Endothelial cell (in vitro differentiated cells): ENCODE measurements around the gene GALNT2. TPM values are rescaled to one million over a fixed set of nuclear protein-coding genes. Genes with fewer than 3 reads are reported as not detected.

Source experiments
- DNase-seq: peaks from one replicate; pipeline ENCODE4 v3.0.0; 2021; ENCODE audit warnings: low spot score
- H3K27ac Mint-ChIP-seq: one replicate; pipeline ENCODE4 v1.8.0; 2021; ENCODE audit warnings: mixed read lengths, inconsistent platforms; ENCODE audit not compliant: unreplicated experiment
- H3K27me3 Mint-ChIP-seq: one replicate; pipeline ENCODE4 v1.8.0; 2021; ENCODE audit warnings: mild to moderate bottlenecking, moderate library complexity, mixed read lengths, inconsistent platforms; ENCODE audit not compliant: unreplicated experiment
- H3K36me3 Mint-ChIP-seq: one replicate; pipeline ENCODE4 v1.8.0; 2021; ENCODE audit warnings: mild to moderate bottlenecking, low read depth, mixed read lengths, inconsistent platforms; ENCODE audit not compliant: unreplicated experiment
- H3K4me1 Mint-ChIP-seq: one replicate; pipeline ENCODE4 v1.8.0; 2021; ENCODE audit warnings: mild to moderate bottlenecking, mixed read lengths, inconsistent platforms; ENCODE audit not compliant: unreplicated experiment
- H3K4me3 Mint-ChIP-seq: one replicate; pipeline ENCODE4 v1.8.0; 2021; ENCODE audit warnings: mild to moderate bottlenecking, mixed read lengths, inconsistent platforms; ENCODE audit not compliant: unreplicated experiment
- H3K9me3 Mint-ChIP-seq: one replicate; pipeline ENCODE4 v1.8.0; 2021; ENCODE audit warnings: mixed read lengths, inconsistent platforms; ENCODE audit not compliant: unreplicated experiment
- CTCF ChIP-seq: fragments of 200-600 bp; sonication (generic); IDR thresholded peaks from one replicate; pipeline ENCODE4 v1.5.0; 2021; ENCODE audit warnings: antibody characterized with exemption; ENCODE audit not compliant: unreplicated experiment
- total RNA-seq: library from RNA; stranded (reverse); fragmentation: NEBNext Ultra II Directional; extraction: Animal tissue kit (Norgen Biotek cat#: 25700); gene quantifications from one replicate; pipeline ENCODE4 v1.2.1, GENCODE V29; 2021; ENCODE audit not compliant: unreplicated experiment

The GALNT2 gene
- total RNA-seq, 1 donor from 2014 or later = 74.8 TPM

GRCh38 chr1:230219174-230220067 is 152.4 kb downstream of the GALNT2 start:
- no peak overlapping the region for H3K4me3 Mint-ChIP-seq
- peaks cover 3% of the 10 kb centered on the region for H3K27me3 Mint-ChIP-seq
- H3K27ac Mint-ChIP-seq = no peak overlapping the region
- H3K9me3 Mint-ChIP-seq = no peaks in the 10 kb centered on the region
- no peak for DNase-seq
- H3K36me3 Mint-ChIP-seq = no peaks in the 10 kb centered on the region
- H3K4me1 Mint-ChIP-seq = peaks cover 13% of the 10 kb centered on the region
- no peak for TF ChIP-seq CTCF

DNA sequence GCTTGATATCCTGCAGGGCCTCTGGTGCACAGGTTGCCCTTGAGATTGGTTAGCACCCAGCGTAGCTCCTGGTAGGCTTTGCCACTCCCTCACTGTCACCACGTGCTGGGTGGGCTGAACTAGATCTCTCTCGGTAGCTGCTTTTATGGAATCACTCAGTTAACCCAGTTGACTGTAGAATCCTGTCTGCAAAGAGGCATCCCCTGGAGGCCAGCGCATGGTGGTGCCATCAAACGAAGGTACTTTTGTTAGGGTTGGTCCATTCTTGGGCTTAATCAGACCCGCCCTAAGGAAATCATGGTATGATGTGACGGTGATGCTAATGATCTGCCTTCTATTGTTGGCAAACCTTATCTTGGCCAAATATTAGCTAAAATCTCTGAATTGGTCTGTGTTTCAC is 153.4 kb downstream of the GALNT2 start:
- no peak overlapping the region for H3K4me3 Mint-ChIP-seq
- H3K36me3 Mint-ChIP-seq = no peaks in the 10 kb centered on the region
- DNase-seq = no peak
- H3K9me3 Mint-ChIP-seq = no peaks in the 10 kb centered on the region
- peaks cover 3% of the 10 kb centered on the region for H3K27me3 Mint-ChIP-seq
- peak; percentile 27 for TF ChIP-seq CTCF
- peaks cover 12% of the 10 kb centered on the region for H3K4me1 Mint-ChIP-seq
- H3K27ac Mint-ChIP-seq = no peak overlapping the region

DNA sequence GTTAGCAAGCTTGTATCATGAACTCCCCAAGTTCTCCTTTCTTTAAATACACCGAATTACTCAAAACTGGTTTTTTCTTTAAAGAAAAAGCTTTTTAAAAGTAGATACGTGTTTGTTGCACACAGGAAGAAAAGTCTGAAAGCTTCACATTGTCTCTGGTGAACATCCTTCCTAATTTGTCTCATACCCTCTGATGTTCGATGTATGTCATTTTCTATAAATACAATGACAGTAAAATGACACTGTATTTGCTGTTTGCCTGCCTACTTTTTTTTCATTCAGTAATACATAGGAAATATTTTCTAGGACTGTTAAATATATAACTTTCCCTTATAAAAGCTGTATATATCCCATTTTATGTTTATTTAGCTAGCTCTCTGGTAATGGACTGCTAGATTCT is 153.9 kb downstream of the GALNT2 start:
- Mint-ChIP-seq H3K36me3 (no peaks in the 10 kb centered on the region), H3K4me1 (peaks cover 12% of the 10 kb centered on the region), H3K4me3 (no peak overlapping the region), H3K9me3 (no peaks in the 10 kb centered on the region), H3K27me3 (peaks cover 3% of the 10 kb centered on the region), H3K27ac (no peak overlapping the region)
- DNase-seq = no peak
- no peak for TF ChIP-seq CTCF

- Mint-ChIP-seq H3K4me1 (peaks cover 12% of the 10 kb centered on the region), H3K9me3 (no peaks in the 10 kb centered on the region), H3K4me3 (no peak overlapping the region), H3K27ac (no peak overlapping the region), H3K27me3 (peaks cover 3% of the 10 kb centered on the region), H3K36me3 (no peaks in the 10 kb centered on the region)
- no peak for TF ChIP-seq CTCF
- DNase-seq = no peak
Observed at GRCh38 chr1:230222678-230223077, 155.6 kb downstream of the GALNT2 start.
